GM13976 (cell line): ENCODE measurements around the gene STAB1.

ENCODE experiments used
- DNase-seq: peaks from one replicate; pipeline ENCODE4 v3.0.0; 2012; ENCODE audit warnings: low spot score
- in situ Hi-C: fragments of 300-500 bp; cut with MboI; formaldehyde crosslinking; loops from one replicate; pipeline ENCODE4 v1.12.0; 2022; ENCODE audit warnings: low sequenced_read_pairs, mixed read lengths, inconsistent platforms; ENCODE audit not compliant: unreplicated experiment
- TF ChIP-seq, protein P1 (sequence below): IDR thresholded peaks from 2 replicates; pipeline ENCODE4 v1.5.1; 2012; ENCODE audit warnings: borderline replicate concordance, mild to moderate bottlenecking; ENCODE audit not compliant: insufficient read depth; ENCODE audit errors: extremely low read depth, missing control alignments, control extremely low read depth

Gene STAB1

DNA sequence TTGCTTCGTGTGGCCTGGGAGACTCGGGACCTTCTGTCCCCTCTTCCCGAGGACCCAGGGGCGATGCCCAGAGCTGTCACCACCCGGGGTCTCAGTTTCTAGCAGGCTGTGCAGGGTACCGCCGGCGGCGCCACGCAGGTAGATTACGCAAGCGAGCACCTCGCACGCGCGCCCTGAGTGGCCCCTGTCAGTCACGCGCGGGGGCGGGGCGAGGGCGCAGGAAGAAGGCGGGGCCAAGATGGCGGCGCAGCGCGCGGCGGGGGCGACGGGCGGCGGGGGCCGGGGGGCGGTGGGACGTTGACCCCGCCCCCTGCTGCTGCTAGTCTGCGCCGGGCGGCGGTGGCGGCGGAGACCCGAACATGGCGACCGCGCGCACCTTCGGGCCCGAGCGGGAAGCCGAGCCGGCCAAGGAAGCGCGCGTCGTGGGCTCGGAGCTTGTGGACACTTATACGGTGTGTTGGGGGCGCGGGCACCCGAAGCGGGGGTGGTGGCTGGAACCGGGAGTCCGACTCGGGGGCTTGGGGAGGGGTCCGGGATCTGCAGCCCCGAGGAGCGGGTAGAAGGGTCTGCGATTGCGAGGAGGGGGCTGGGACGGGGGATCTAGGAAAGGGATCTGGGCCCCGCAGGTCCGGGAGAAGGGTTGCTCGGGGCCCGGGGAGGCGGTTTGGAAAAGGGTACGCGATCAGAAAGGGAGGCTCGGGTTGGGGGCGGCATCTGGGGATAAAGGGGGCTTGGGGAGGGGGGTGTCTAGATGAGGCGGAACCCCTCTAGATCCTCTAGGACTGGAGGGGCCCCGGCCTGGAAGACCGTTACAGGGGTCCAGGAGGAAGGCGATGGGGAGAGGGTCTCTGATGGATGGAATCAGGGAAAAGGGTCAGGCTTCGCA, 39.6 kb upstream of the STAB1 start, which contains the start of gene NISCH:
Gene NISCH, plus strand, starts transcription at position 322 of the 886 bp plus-strand sequence. Its CDS starts 38 bp downstream, at position 360.
- TF ChIP-seq, protein P1, sequence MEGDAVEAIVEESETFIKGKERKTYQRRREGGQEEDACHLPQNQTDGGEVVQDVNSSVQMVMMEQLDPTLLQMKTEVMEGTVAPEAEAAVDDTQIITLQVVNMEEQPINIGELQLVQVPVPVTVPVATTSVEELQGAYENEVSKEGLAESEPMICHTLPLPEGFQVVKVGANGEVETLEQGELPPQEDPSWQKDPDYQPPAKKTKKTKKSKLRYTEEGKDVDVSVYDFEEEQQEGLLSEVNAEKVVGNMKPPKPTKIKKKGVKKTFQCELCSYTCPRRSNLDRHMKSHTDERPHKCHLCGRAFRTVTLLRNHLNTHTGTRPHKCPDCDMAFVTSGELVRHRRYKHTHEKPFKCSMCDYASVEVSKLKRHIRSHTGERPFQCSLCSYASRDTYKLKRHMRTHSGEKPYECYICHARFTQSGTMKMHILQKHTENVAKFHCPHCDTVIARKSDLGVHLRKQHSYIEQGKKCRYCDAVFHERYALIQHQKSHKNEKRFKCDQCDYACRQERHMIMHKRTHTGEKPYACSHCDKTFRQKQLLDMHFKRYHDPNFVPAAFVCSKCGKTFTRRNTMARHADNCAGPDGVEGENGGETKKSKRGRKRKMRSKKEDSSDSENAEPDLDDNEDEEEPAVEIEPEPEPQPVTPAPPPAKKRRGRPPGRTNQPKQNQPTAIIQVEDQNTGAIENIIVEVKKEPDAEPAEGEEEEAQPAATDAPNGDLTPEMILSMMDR = no peak
- peak; percentile 98 for DNase-seq
- in situ Hi-C loops = no loop called here

DNA sequence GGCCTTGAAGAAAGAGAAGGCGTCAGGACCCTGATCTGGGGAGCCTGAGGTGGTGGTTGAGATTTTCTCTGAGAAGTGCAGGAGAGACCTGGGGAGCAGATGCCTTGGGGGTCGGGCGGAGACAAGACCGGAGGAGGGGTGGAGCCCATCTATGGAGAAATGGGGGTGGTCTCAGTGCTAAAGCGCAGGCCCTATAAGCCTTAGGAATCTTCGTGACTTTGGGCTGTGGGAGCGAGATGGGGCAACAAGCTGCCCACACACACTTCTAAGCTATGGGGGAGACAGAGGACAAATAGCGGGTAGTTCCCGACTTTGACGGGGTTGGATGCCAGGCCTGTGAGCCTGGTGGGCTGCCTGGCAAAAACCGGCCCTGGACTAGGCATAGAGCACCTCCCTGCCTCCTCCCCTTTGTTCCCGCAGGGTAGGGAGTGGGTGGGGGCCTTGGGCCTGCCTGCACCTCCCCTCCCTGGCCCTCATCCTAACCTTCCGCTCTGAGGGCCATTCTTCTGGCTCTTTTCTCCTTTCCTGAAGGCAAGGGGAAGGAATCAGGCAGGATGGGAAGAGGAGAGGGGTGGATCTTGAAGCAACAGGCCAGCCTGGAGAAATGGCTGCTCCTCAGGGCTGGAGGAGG, 38.9 kb upstream of the STAB1 start:
- in situ Hi-C loops = no loop called here
- DNase-seq = no peak

DNA sequence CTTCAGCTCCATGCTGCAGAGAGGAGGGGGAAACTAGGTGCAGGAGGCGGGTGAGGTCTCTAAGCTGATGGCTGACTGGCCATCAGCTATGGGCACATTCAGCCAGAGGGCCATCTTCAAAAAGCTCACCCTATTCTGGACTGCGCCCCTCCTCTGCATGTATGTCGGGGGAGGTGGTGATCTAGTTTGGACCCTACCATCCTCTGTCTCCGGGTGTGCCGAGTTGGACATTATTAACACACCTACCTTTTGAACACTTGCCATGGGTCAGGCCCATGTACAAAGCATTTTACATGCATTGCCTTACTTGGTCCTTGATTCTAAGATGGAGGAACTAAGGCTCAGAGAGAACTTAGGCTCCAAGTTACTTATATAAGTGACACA, 38.3 kb upstream of the STAB1 start:
- TF ChIP-seq, protein P1 = no peak
- in situ Hi-C loops = no loop called here
- no peak for DNase-seq

More for the DNA sequence above, 38.9 kb upstream of the STAB1 start:
- TF ChIP-seq, protein P1 = no peak

DNA sequence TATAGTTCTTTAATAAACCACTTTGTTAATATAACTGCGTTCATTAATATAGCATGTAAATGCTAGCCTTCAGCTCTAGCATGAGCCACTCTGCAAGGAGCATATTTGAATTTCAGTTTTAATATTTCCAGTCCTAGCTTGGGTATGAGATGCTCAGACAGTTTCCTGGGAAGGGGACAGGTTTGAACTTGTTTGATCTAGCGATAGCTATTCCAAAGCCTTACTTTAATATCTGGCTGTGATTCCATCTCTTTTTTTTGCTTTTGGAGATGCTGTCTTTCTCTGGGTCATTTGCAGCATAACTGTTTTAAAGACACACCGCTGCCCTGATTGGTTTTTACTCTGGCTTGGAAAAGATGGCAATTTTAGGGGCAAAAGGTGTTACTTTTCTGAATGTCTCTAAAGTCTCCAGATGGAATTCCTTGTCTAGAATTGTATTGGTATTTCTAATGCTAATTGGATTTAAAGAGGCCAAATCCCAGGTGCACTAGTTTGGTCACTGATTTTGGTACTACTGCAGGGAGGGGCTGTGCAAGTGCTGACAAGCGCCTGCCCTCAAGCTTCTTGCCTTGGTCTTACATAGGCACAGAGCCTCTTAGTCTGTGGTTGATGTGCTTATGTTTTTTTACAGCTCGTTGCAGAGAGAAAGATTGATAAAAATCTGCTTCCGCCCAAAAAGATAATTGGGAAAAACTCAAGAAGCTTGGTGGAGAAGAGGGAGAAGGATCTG, 36.9 kb upstream of the STAB1 start:
- in situ Hi-C loops = no loop called here
- TF ChIP-seq, protein P1 = no peak
- no peak for DNase-seq

DNA sequence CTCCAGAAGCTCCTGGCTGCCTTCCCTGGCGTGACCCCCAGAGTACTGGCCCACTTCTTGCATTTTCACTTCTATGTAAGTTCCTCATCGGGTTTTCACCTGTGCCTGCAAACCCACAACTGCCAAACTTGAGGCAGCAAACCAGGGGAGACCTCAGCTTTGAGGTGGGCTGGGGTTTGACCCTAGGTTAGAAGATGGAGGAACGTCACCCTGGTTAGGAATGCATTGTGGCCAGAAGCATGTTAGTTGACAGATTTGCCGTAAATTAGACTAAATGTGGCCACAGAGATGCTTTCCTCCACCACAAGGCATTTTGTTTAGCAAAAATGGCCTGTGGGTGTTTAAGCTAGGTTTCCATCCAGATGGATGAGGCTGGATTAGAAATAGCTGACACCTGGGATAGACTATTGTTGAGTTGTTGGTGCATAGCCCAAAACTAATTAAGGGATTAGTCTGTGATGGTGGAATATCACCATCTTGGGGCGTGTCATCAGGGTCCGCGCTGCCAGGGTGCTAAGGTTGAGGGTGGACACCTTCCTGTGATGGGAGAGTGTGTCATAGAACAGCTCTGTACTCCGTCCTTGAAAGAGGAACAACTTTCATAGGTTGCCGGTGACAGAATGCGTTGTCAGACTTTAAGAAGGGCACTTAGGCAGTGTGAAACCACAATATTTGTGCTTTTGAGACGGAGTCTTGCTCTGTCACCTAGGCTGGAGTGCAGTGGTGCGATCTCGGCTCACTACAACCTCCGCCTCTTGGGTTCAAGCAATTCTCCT, 36.2 kb upstream of the STAB1 start:
- TF ChIP-seq, protein P1 = no peak
- in situ Hi-C loops = no loop called here
- DNase-seq = no peak

DNA sequence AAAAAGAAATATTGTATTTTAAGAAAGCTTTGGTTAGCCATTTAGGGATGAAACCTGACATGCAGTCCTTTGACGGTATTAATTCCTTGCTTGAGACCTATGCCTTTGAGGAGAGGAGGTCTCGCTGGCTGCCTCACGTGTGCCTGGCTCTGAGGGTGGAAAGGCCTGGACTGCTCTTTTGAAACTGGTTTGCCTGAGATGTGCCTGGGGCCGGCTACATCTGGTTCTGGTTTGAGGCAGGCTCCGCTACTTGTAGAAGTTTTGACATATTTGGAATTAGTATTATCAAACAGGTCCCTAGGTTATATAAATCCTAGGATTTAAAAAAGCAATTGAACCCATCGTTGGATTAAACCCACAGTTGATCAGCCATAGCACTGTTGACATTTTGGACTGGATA, 33.3 kb upstream of the STAB1 start:
- in situ Hi-C loops = no loop called here
- TF ChIP-seq, protein P1 = no peak
- no peak for DNase-seq
